Effector CD8-positive, alpha-beta T cell (primary cell): ENCODE results near the gene SLC22A23.

Experiments
- DNase-seq: peaks from one replicate; lab custom pipeline; 2025; lab: John Stamatoyannopoulos, UW

SLC22A23 gene

DNA sequence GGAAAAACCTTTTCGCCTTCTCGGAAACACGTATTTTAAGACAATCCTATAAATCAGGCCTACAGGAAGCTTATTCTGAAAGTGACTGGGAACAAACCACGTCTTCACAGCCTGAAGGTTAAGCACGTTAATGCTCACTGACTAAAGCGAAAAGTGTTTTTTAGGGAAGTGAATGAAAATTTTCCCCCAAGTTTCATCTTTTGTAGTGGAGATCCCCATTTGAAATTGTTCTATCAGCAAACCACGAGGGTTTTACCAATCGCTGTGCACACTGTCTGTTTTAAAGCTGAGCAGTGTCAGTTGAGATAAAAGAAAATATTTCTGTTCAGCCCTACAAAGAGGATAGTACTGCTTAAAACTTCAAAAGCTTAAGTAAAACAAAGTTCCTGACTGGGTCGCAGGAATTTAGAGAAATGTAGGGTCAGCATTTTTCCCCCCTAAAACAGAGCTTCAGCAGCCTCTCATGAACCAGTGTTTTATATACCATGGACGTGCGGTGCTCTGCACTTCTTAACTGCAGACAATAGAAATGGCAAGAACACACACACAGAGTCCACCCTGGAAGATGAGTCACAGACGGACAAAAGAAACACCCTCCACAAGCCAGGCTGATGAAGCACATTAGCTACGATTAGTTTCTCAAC lies 34.9 kb downstream of the SLC22A23 start:
- no peak for DNase-seq

DNA sequence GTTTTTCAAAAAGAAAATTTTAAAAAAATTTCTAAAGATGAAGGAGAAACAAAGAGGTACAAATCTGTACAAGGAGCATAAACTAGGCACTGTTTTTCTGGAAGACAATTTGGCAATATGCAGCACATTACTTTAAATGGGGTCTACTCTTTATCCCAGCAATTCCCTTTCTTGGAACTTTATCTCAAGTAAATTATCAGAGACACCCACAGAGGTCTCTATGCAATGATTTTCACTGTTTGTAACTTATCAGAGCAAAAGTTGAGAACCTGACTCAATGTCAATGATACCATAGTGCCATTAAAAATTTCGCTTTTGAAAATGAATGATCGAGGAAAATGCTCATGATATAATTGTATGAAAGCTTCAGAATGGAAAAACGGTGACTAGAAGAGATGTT lies 35.7 kb downstream of the SLC22A23 start:
- DNase-seq = no peak

DNA sequence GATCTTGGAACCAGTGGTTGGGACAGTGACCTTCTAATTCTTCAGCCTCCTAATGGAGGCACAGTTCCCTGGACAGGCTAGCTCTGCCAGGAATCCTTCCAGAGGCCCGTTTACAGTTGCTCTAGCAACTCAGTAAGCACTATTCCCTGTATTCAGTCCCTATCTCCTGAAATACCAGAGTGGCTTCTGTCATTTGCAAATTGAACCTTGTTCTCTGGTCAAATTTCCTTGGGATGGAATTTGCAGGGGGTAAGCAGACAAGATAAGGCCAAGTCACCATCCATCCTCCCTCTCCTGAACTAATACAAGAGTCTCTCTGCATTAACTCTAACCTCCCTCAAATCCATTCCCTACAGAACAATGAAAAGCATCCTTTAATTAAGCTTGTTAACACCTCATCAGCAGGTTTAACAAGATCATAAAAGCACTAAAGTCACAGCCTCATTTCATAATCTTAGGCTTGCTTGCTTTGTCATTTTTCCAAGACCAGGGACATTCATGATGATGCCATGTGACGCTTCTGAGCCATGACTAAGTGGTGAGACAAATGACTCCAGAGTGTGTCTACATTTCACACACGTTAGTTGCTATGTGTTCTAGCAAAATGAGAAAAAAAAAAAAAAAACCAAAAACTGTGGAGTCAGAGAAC lies 37.1 kb downstream of the SLC22A23 start:
- no peak for DNase-seq

DNA sequence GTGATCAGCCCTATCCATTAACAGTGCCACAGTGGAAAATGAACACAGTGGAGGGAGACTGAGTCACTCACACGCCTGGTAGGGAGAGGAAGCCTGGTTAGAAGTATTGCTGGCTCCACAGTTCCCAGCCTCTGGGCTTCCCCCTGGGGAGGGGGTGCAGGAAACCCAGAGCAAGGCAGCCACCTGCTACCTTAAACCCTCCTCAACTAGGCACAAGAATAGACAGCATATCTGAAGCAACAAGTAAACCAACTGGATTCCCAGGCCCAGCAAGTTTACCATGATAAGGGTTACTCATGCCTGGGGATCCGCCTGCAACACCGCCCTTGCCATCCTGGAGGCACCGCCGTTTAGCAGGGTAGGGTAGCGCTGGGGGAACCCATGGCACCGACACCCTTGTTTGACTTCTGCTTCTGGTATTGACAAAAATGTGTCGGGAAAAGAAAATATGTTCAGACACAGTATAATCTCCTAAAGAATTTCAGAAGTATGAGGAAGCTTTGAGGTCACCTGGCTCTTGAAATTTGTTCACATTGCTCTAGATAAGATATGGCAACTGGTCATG lies 38.3 kb downstream of the SLC22A23 start:
- no peak for DNase-seq

DNA sequence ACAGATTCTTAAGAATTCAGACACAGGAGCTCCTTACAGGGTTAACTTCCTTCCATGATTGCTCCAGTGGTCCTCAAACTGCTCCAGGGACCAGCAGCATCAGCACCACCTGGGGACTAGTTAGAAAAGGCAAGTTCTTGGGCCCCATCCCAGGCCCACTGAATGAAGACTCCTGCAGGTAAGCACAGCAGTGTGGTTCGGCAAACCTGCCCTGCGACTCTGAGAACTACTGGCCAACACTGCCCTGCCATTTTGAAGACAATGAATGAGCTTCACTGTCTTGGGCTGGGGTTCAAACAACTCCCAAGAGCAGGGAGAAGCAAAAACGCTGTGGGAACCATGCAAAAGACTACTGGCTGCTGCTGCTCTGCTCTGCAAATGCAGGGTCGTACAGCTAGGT lies 39.4 kb downstream of the SLC22A23 start:
- no peak for DNase-seq

DNA sequence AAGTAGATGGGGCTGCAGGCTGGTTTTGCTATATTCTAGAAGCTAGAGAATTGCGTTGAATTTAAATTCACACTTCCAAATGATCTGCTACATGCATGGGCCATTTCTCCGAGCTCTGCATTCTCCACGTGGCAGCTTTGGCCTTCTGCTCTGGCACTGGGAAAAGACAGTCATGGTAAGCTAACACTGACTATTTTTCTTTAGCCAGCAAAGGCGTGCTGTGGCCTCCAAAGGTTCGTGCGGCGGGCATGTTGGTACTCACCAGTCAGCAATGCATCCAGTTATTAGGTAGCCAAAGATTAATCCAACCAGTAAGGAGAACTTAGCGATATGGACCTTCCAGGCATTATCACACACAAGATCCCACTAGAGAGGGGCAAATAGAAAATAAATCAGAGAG lies 41.4 kb downstream of the SLC22A23 start:
- no peak for DNase-seq

DNA sequence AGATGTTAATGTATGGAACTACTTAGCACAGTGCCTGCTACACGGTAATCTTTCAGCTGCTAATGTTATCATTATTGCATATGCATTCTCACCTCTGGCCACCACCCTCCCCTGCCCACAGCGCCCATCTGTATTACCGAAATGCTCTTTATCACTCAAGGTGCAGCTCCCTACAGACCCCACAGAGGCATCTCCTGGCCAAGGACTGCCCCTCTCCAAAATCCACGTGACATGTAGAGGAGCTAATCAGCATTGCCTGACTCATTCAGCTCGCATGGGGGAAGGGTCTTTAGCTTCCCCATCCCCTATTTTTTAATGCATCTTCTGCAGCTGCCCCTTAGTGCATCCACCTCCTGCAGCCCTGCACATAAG lies 41.8 kb downstream of the SLC22A23 start:
- DNase-seq = no peak

DNA sequence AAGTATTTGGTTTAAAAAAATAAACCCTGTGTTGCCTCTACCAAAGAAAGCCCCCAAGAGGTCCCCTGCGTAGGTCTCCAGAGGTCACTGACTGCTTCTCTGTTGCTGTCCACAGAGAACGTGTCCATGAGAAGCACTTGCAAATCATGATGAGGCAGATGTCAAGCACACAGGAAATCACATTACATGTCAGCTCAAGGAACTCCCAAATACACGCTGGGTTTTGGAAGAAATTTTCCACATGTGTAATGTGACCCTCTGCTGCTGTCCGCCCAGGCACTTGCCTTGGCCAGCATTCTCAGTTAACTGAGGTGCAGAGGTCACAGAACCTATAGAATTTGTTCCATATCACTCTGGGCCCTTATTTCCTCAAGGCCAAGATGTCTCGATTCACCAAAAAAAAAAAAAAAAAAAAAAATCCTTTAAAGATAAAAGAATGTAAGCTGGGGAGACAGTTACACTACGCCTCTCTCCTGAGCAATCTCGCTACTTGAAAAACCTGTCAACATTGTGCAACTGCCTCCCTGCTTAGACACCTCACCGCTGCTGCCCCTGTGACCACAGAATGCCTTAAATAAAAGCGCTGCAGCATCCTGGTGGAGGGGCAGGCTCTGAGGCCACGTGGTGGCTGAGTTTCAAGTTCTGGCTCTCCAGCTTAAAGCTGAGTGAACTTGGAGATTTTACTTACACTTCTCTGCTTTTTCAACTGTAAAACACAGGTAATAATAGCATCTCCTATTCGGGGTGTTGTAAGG lies 42.3 kb downstream of the SLC22A23 start:
- no peak for DNase-seq

DNA sequence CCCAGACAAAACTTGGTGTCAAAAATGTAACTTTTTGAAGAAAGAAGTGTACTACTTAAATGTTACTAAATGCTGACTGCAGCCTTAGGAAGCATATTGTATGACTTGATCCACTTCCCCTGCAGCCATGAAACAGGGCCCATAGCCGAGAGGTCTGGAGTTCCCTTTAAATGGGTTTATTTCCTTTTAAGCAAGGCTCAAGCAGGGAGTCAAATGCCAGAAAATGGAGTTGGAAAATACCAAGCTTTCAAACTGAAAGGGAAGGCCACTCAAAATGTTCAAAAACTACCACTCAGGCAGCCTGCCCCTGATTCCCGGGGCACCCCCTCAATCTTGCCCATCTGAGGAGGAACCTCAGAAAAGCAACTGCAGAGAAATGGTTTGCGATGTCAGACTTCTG lies 43.3 kb downstream of the SLC22A23 start:
- no peak for DNase-seq

DNA sequence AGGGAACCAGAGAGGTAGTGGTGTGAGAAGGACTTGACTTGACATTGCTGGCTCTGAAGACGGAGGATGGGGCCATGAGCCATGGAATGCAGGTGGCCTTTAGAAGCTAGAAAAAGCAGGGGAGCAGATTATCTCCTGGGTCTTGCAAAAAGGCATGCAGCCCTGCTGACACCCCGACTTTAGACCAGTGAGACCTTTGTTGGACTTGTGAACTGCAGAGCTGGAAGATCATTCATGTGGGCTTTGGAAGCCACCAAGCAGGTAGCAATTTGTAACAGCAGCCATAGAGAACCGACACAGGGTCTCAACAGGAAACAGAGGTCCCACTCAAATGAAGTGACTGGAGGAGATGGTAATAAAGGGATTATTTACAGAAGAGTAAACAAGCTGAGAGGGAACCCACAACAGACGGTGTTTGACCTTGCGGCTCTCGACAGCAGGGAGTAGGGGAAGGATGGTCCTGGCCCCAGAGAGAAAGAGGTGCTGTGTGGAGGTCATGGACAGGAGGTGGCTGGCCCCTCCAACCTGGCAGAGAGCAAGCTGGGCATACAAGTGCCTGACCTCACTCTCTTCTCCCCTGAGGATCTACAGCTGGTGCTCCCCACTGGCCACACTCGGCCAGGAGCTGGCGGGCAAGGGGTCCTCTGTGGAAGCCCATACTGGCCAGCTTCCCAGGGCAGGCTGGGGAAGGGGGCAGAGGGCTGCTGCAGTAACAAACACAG lies 43.9 kb downstream of the SLC22A23 start:
- no peak for DNase-seq

DNA sequence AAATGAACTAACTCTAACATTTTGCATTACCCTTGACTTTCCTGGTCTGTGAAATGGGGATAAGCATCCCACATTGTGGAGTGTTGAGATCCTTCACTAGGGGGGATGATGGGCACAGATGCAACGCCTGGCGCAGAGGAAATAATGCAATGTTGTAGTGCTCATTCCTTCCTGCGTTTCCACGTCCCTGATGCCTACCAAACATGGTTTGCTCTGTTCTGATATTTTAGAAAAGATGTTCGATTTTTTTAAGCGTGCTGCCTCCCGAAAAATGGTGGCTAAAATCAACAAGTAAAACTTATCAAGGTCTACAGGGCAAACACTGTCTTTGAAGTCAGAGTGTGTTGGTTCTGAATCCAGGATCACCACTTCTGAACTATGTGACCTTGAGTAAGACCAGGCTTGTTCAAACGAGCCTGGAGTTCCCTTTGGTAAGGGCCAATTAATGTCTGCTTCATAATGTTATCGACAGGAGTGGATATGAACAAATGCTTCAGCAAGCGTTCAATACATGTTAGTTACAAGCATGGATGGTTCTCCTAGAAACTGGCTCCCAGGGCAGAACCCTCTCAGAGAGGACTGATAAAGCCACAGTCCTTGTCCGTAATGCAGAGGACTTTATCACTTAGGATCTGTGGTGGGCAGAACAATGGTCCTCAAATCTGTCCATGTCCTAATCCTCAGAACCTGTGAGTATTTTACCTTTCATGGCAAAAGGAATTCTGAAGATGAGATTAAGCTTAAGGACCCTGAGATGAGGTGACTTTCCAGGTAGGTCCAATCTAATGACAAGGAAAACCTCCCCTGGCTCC lies 44.7 kb downstream of the SLC22A23 start:
- no peak for DNase-seq

DNA sequence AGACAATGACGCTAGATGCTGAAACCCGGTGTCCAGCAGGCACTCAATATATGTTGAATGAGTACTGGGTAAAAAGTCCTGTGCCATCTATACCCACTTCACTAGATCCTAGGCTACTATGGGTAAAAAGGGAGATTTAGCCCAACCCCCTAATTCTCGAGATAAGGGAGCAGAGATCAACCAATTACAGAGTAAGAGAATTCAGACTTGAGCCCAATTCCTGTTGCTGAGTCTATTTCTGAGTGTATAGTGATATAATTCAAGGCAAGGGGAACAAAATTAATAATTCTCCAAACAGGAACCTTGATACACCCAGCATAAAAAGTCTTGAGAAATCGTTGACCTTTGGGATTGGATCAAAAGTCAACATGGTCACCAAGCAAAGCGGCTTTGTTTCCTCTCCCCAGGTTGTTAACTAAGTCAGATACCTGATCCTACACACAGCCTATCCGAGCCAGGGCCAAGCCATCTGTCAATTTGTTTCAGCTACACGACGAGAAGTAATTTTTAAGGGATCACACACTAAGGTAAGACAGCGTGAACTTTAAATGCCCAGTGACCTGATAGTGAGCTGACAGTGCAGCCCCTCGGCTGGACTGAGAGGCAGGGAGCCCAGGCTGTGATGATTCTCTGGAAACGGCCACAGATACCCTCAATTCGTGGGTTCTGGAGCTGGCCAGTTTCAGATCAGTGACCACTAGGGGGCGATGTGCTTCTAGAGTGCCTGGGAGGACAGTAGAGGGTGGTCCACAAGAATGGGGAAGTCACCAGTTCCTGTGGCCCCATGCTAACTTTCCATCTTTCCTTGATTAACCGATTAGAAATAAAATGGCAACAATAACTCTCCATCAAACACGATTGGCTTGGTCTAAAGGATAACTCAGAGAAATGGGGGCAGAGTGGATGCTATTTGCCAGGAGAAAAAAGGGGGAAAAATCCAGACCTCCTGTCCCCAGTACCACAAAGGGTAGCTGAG lies 46.2 kb downstream of the SLC22A23 start:
- peak; percentile 59 for DNase-seq

DNA sequence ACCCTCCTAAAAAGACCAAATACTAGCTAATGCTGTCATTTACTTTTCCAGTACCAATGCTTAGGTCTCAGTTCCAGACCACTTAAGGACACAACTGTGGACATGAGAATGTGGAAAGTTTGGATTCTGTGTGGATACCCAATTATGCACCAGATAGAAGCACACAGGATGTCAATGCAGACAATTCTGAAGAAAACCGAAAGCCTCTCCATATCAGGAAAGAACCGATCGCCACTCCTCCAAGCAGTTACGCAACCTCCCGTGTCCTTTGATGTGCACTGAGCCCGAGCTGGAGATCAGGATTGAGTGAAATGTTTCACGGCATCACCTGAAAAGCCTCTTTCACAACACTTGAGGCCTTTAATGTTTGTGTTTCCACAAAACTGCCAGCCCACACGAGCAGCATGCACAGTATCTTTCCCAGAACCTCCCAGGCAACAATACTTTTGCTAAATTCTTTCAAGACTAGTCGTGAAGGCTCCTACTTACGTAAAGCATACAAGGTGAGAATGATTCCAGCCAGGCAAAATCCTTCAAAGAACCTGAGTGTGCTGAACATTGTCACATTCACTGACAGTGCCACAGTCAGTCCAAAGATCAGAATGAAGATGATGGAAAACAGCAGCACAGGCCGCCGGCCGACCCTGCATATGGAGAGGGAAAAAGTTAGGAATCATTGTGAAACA lies 47.0 kb downstream of the SLC22A23 start:
- DNase-seq = no peak

DNA sequence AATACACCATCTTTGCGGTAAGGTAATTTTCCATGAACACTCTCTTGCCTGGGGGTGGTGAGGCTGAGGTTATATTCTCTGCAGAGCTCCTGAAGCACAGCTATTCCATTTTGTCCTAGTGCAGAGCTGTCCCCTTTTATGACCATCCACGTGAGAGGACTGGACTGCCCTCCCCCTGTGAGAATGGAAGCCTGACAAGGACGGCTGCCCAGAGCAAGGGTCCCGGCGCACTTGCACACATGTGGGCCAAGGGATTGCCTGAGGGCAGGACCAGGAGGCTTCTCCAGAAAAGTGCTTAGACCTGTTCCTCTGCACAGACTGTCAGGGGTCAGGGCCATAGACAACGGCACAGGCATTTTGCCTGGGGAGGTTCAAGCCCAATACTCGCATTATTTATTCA lies 48.2 kb downstream of the SLC22A23 start:
- no peak for DNase-seq

DNA sequence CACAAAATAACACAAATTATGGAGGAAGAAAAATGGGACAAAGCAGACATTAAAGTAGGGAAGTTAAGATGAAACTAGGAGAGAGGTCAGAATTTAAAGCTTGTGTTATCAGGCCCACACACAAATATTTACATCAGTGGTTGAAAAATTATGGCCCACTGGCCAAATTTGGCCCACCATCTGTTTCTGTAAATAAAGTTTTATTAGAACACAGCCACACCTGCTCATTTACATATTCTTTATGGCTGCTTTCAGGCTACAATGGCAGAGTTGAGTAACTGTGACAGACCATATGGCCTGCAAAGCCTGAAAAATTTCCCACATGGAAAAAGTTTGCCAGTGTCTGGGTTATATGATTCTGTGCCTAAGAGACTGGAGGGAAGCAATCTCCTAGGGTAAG lies 49.0 kb downstream of the SLC22A23 start:
- DNase-seq = no peak

DNA sequence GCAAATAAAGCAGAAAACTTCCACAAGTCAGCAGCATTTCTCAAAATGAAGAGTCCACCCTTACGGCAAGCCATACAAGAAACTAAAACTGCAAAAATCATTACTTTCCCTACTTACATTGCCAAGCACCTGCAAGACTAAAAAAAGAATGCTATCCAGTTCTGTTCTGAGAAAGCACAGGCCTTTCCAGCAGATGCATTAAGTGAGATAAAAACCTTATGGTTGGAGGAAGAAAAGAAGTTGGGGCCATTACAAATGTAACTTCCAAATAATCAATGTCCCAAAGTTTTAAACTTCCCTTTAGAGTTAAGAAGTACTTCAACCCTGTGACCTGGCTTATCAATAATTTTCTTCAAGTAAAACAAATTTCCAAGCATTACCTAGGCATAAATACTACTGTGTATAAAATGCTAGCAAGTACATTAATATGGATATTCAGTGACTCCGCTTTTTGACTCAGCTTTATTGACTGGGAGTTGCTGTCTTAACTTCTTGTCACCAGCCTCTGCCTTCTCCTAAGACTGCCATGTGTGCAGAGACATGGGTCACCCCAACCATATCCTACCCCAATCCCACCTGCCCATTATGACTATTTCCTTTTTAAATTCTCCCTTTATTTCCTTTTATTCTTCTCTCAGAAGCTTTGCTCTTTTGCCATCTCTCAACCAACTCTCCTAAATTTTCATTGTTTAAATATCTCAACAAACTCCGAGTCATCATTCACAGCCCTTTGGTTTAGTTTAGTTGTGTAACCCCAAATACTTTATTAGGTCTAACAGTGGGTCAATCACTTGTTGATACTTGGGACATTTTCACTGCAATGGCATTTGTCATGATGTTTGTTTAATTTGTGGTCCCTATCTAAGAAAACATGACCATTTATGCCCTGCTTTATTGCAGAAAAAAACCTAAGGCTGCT lies 49.7 kb downstream of the SLC22A23 start:
- DNase-seq = no peak

DNA sequence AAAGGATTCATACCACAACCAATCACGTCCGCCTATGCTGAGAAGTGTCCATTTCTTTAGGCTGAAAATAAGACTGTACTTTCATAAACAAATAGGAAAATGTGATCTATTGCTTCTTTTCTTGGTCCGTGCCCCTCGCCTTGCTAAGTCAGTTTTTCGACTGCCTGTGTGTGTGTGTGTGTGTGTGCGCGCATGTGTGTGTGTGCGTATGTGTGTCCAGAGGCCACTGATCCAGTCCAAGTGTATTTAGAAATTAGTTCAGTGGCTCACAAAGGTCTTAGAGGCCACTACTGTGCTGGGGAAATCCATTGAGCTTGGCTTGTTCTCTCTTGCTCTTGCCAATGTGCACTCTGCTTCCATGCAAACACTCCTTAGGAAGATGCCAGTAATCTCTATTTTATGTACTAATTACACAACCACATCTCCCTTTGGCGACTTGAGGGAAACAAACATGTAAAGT lies 50.5 kb downstream of the SLC22A23 start:
- no peak for DNase-seq

DNA sequence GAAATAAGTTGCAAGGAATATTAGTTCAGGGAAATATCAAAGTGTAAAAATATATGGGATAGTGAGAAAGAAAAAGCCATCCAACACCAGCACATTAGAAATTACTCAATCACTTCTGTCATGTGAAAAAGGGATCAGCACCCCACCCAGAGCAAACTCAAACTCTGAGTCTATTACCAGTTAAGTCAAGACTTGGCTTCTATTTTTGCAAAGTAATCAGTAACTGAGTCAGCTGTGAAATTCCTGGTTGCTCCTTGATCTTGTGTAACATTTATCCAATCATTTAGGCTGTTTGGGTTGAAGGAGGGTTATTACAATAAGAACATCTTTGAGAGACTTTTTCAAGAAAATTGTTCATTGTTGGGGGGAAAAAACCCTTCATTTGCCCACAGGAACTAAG lies 51.2 kb downstream of the SLC22A23 start:
- DNase-seq = no peak

DNA sequence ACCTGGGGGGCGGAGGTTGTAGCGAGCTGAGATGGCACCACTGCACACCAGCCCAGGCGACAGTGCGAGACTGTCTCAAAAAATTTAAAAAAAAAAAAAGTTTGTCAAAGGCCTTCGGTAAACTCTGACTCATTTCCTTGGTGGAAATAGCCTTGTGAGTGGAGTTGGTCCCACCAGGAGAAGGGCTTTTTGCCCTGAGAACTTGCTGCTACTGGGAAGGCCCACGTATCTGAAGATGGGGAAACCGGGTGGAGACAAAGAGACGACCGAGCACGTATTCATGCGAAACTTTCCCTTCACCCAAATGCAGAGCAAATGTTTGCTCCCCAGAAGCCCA lies 51.7 kb downstream of the SLC22A23 start:
- no peak for DNase-seq
